Activated CD8-positive, alpha-beta T cell treated with anti-CD3 and anti-CD28 coated beads for 36 hours (primary cell): ENCODE results near the gene ELANE. TPM values are rescaled to one million over a fixed set of nuclear protein-coding genes. Genes with fewer than 3 reads are reported as not detected.

Source experiments
- ATAC-seq: fragments of 200-7000 bp; cut with Tn5 transposase; one replicate; pipeline ENCODE4 v1.10.0; 2021; ENCODE audit warnings: mild to moderate bottlenecking, moderate library complexity
- CTCF ChIA-PET: fragments of 350-600 bp; sonication (Branson Sonifier 250); formaldehyde crosslinking; loops from one replicate; lab custom pipeline; 2021; ENCODE audit warnings: antibody characterized with exemption; lab: Charles Lee
- POLR2A ChIA-PET: fragments of 350-600 bp; sonication (Branson Sonifier 250); formaldehyde crosslinking; loops from one replicate; lab custom pipeline; 2021; ENCODE audit warnings: antibody characterized with exemption; lab: Charles Lee
- DNase-seq: peaks from one replicate; pipeline ENCODE4 v3.0.0-alpha.2; 2020
- H3K27ac Mint-ChIP-seq: one replicate; pipeline ENCODE4 v1.8.0; 2021; ENCODE audit warnings: mild to moderate bottlenecking, mixed read lengths
- H3K27me3 Mint-ChIP-seq: one replicate; pipeline ENCODE4 v1.8.0; 2021; ENCODE audit warnings: mixed read lengths
- H3K36me3 Mint-ChIP-seq: one replicate; pipeline ENCODE4 v1.8.0; 2021; ENCODE audit warnings: low read depth, mixed read lengths
- H3K4me1 Mint-ChIP-seq: one replicate; pipeline ENCODE4 v1.8.0; 2021; ENCODE audit warnings: low read depth, mixed read lengths
- H3K4me3 Mint-ChIP-seq: one replicate; pipeline ENCODE4 v1.8.0; 2021; ENCODE audit warnings: mild to moderate bottlenecking, moderate library complexity, mixed read lengths
- H3K9me3 Mint-ChIP-seq: one replicate; pipeline ENCODE4 v1.8.0; 2021; ENCODE audit warnings: mixed read lengths
- intact Hi-C: fragments of 100-400 bp; cut with micrococcal nuclease; formaldehyde crosslinking; loops from one replicate; pipeline ENCODE4 v1.10.0; 2022
- total RNA-seq, 2 experiments: library from RNA; stranded (reverse); gene quantifications; one replicate each; pipeline ENCODE4 v1.2.3, GENCODE V29; 2021
- TF ChIP-seq, protein P1 (sequence below): fragments of 200-600 bp; IDR thresholded peaks from one replicate; pipeline ENCODE4 v1.8.0; 2022; ENCODE audit warnings: antibody characterized with exemption, mild to moderate bottlenecking

The ELANE gene
- total RNA-seq, 2 experiments from 2014 or later = not detected

DNA sequence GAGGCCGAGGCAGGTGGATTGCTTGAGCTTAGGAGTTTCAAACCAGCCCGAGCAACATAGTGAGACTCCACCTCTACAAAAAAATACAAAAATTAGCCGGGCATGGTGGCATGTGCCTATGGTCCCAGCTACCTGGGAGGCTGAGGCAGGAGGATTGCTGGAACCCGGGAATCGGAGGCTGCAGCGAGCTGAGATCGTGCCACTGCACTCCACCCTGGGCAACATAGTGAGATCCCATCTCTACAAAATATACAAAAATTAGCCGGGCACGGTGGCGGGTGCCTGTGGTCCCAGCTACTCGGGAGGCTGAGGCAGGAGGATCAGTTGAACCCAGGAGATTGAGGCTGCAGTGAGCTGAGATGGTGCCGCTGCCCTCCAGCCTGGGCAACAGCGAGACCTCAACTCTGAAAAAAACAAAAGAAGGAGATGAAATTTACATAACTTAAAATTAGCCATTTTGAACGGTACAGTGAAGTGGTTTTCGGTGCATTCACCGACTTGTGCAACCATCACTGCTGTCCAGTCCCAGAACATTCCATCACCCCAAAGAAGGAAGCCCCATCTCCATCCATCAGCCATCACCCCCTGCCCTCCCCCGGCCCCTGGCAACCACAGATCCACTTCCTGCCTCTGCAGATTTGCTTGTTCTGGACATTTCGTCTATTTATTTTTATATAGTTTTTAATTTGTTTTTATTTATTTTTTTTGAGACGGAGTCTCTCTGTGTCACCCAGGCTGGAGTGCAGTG is 26.0 kb upstream of the ELANE start:
- intact Hi-C loops = no loop called here
- H3K4me3 Mint-ChIP-seq = no peak overlapping the region
- no peaks in the 10 kb centered on the region for H3K9me3 Mint-ChIP-seq
- ATAC-seq (no peak), DNase-seq (no peak)
- no peaks in the 10 kb centered on the region for H3K4me1 Mint-ChIP-seq
- POLR2A ChIA-PET = interaction anchor here (1.0 kb wide), 1 partner anchor 24 kb away, joined by 4 read pairs; no protein-coding TSS in a partner anchor
- CTCF ChIA-PET = no interaction called here
- H3K27ac Mint-ChIP-seq = no peak overlapping the region
- TF ChIP-seq, protein P1, sequence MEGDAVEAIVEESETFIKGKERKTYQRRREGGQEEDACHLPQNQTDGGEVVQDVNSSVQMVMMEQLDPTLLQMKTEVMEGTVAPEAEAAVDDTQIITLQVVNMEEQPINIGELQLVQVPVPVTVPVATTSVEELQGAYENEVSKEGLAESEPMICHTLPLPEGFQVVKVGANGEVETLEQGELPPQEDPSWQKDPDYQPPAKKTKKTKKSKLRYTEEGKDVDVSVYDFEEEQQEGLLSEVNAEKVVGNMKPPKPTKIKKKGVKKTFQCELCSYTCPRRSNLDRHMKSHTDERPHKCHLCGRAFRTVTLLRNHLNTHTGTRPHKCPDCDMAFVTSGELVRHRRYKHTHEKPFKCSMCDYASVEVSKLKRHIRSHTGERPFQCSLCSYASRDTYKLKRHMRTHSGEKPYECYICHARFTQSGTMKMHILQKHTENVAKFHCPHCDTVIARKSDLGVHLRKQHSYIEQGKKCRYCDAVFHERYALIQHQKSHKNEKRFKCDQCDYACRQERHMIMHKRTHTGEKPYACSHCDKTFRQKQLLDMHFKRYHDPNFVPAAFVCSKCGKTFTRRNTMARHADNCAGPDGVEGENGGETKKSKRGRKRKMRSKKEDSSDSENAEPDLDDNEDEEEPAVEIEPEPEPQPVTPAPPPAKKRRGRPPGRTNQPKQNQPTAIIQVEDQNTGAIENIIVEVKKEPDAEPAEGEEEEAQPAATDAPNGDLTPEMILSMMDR = no peak
- no peaks in the 10 kb centered on the region for H3K36me3 Mint-ChIP-seq
- H3K27me3 Mint-ChIP-seq = peaks cover 10% of the 10 kb centered on the region

DNA sequence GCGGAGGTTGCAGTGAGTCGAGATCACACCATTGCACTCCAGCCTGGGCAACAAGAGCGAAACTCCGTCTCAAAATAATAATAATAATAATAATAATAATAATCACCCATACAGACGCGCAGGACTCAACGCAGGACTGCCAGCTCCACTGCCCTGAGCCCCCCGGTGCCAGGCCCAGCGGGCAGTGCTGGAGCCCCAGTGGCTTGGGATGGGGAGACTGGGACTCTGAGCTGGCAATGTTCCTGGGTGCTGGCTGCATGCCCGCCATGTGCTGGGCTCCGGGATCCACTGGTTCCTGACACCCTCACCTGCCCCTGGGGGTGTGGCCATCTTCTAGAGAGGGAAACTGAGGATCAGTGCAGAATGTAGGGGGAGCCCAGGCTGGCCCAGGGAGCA is 24.8 kb upstream of the ELANE start:
- no peak overlapping the region for H3K27ac Mint-ChIP-seq
- H3K4me1 Mint-ChIP-seq = no peaks in the 10 kb centered on the region
- H3K4me3 Mint-ChIP-seq = no peak overlapping the region
- POLR2A ChIA-PET = interaction anchor here (0.7 to 1.4 kb wide), 4 partner anchors 12 to 217 kb away, joined by 3 to 5 read pairs (median 4); no protein-coding TSS in a partner anchor
- intact Hi-C loops = no loop called here
- CTCF ChIA-PET = no interaction called here
- TF ChIP-seq, protein P1 = no peak
- H3K36me3 Mint-ChIP-seq = no peaks in the 10 kb centered on the region
- ATAC-seq (no peak), DNase-seq (no peak)
- H3K27me3 Mint-ChIP-seq = peaks cover 10% of the 10 kb centered on the region
- no peaks in the 10 kb centered on the region for H3K9me3 Mint-ChIP-seq

DNA sequence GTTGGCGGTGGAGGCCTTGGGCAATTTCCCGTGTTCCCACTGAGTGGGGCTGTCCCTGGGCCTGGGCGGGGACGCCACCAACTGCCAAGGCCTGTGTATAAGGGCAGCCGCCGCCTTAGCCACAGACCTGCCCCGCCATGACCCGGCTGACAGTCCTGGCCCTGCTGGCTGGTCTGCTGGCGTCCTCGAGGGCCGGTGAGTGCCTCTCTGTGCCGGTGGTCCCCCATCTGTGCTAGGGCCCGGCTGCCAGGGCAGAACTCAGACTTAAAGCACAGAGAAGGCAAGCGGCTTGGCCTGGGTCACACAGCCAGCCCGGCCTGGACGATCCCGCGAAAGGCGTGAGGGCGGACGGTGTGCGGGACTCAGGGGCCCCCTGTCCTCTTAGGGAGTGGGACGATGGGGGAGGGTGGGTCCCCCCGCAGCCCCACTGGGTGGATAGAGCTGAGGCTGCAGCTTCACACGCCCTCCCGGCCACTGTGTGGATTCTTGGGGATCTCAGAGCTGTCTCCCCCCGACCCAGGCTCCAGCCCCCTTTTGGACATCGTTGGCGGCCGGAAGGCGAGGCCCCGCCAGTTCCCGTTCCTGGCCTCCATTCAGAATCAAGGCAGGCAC is 24.3 kb upstream of the ELANE start, which contains the start of gene AZU1:
TSS of gene AZU1 (plus strand) at position 128 of the 612 bp plus-strand sequence. CDS start at position 138, 10 bp downstream.
- intact Hi-C loops = no loop called here
- no peak within 1 kb of the TSS for H3K4me3 Mint-ChIP-seq
- no peaks in the 10 kb centered on the region for H3K36me3 Mint-ChIP-seq
- peaks cover 7% of the 10 kb centered on the region for H3K27me3 Mint-ChIP-seq
- no peaks in the 10 kb centered on the region for H3K4me1 Mint-ChIP-seq
- CTCF ChIA-PET = no interaction called here
- POLR2A ChIA-PET = interaction anchor here (0.8 to 1.4 kb wide), 3 partner anchors 12 to 23 kb away, joined by 3 to 5 read pairs (median 4); no protein-coding TSS in a partner anchor
- ATAC-seq (no peak), DNase-seq (no peak)
- no peaks in the 10 kb centered on the region for H3K9me3 Mint-ChIP-seq
- H3K27ac Mint-ChIP-seq = no peak within 1 kb of the TSS
- TF ChIP-seq, protein P1 = no peak

DNA sequence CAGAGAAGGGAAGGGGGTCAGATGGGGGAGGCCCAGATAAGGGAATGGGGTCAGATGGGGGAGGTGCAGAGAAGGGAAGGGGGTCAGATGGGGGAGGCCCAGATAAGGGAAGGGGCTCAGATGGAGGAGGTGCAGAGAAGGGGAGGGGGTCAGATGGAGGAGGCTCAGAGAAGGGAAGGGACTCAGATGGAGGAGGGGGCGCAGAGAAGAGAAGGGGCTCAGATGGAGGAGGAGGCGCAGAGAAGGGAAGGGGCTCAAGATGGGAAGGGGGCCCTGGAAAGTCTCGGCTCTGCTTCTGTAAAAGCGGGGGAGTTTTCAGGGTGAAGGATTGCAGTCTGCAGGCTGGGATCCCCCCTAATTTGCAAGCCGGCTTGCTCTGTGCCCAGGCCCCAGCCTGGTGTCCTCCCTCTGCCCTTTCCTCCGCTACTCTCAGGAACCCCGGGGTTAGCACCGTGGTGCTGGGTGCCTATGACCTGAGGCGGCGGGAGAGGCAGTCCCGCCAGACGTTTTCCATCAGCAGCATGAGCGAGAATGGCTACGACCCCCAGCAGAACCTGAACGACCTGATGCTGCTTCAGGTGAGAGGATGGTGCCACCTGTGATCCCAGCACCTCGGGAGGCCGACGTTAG is 22.9 kb upstream of the ELANE start:
- ATAC-seq = no peak
- Mint-ChIP-seq H3K9me3 (no peaks in the 10 kb centered on the region), H3K36me3 (no peaks in the 10 kb centered on the region), H3K4me3 (no peak overlapping the region), H3K4me1 (no peaks in the 10 kb centered on the region), H3K27me3 (peaks cover 3% of the 10 kb centered on the region), H3K27ac (no peak overlapping the region)
- POLR2A ChIA-PET = no interaction called here
- CTCF ChIA-PET = no interaction called here
- DNase-seq = no peak
- intact Hi-C loops = no loop called here
- TF ChIP-seq, protein P1 = no peak
